OCI-LY1 (cell line): Measurements from ENCODE around the gene ZNF546.

ENCODE experiments used
- EZH2 ChIP-seq: fragments of 200-600 bp; sonication (generic), shearing (Covaris generic); IDR thresholded peaks from 2 replicates; pipeline ENCODE4 v1.8.0; 2017; ENCODE audit warnings: borderline replicate concordance, mixed run types, mild to moderate bottlenecking, antibody characterized with exemption, low read length, moderate library complexity, mixed read lengths
- TF ChIP-seq, protein P1 (sequence below): fragments of 200-600 bp; sonication (generic), shearing (Covaris generic); IDR thresholded peaks from 2 replicates; pipeline ENCODE4 v1.5.1; 2017; ENCODE audit warnings: mild to moderate bottlenecking, antibody characterized with exemption, low read length, moderate library complexity, mixed read lengths

DNA sequence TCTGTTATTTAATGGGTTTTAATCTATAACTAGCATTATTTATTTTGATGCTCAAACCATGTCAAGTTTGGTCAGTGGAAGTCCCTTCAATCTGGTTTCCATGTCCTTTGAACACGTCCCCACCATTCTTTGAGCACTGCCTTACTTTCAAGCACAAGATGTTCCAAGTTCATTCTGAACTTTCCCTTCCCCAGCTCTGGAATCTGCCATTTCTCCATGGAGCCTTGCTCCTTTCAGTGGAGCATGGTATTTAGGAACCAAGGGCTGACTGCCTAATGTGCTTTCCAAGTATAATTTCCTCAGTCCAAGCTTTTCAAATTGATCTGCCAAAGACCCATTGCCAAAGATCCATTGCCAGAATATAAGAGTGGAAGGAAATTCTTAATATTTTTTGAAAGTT, 1.1 kb upstream of the ZNF546 start:
- TF ChIP-seq, protein P1, sequence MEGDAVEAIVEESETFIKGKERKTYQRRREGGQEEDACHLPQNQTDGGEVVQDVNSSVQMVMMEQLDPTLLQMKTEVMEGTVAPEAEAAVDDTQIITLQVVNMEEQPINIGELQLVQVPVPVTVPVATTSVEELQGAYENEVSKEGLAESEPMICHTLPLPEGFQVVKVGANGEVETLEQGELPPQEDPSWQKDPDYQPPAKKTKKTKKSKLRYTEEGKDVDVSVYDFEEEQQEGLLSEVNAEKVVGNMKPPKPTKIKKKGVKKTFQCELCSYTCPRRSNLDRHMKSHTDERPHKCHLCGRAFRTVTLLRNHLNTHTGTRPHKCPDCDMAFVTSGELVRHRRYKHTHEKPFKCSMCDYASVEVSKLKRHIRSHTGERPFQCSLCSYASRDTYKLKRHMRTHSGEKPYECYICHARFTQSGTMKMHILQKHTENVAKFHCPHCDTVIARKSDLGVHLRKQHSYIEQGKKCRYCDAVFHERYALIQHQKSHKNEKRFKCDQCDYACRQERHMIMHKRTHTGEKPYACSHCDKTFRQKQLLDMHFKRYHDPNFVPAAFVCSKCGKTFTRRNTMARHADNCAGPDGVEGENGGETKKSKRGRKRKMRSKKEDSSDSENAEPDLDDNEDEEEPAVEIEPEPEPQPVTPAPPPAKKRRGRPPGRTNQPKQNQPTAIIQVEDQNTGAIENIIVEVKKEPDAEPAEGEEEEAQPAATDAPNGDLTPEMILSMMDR, result no peak
- TF ChIP-seq EZH2, result no peak
